ENCODE data around the gene PLP2. TPM values are rescaled to one million over a fixed set of nuclear protein-coding genes. Genes with fewer than 3 reads are reported as not detected.

The PLP2 gene
- total RNA-seq, 2 donors from 2014 or later = 228 to 233 TPM

- Mint-ChIP-seq H3K9me3 (no peaks in the 10 kb centered on the region), H3K36me3 (ENCODE audit: low read depth) (peaks cover 46% of the 10 kb centered on the region), H3K27ac (no peak overlapping the region), H3K4me1 (peaks cover 4% of the 10 kb centered on the region), H3K27me3 (no peaks in the 10 kb centered on the region), H3K4me3 (peak overlapping the region; percentile 92)
- no peak for ATAC-seq (replicated peaks)
Measured at GRCh38 chrX:49187526-49187925, 15.8 kb downstream of the PLP2 start.

DNA sequence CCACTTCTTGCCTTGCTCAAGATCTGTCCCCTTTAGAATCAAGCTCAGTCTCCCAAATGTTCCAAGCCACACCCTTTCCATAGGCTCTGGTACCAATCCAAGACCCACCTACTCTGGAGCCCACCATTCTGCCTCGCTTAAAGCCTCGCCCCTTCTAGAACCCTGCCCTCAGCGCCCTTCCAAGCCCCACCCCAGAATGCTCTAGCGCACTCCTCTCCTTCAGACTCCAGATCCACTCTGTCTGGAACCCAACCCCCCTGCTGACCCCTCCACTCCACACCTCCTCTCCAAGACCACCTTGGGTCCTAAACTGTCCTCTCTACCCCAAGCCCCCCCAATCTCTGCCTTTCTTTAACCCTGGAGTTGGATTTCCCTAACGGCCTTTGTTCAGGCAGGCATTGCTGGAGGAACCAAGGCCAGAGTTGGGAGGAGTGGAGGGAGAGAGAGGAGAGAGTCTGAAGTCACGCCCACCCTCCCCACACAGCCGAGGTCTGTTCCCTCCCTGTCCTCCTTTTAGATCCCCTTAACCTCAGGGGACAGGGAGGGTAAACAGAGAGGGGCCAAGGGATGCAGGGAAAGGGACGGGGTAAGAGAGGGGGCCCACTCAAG, 16.9 kb downstream of the PLP2 start:
- H3K4me1 Mint-ChIP-seq = peaks cover 9% of the 10 kb centered on the region
- no peak overlapping the region for H3K4me3 Mint-ChIP-seq
- H3K9me3 Mint-ChIP-seq = no peaks in the 10 kb centered on the region
- no peaks in the 10 kb centered on the region for H3K27me3 Mint-ChIP-seq
- peak overlapping the region; percentile 50 for H3K27ac Mint-ChIP-seq
- H3K36me3 Mint-ChIP-seq (ENCODE audit: low read depth) = peaks cover 46% of the 10 kb centered on the region
- no peak for ATAC-seq (replicated peaks)

DNA sequence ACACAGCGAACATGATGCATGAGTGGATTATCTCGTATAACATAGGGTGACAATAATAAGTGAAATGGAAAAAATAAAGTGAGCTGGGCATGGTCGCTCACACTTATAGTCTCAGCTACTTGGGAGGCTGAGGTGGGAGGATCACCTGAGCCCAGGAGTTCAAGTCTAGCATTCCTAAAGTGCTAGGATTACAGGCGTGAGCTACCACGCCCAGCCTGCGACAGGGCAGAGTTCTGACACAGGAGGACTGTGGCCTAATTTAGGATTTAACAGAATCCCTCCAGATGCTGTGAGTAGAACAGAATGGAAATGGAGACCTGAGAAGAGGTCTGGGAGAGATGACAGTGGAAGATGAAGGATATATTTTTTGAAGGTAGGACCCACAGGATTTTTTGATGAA, 17.9 kb downstream of the PLP2 start:
- Mint-ChIP-seq H3K4me1 (peaks cover 15% of the 10 kb centered on the region), H3K36me3 (ENCODE audit: low read depth) (peaks cover 42% of the 10 kb centered on the region), H3K9me3 (no peaks in the 10 kb centered on the region), H3K27me3 (no peaks in the 10 kb centered on the region), H3K4me3 (peak overlapping the region; percentile 90), H3K27ac (peak overlapping the region; percentile 12)
- ATAC-seq (replicated peaks) = no peak

- Mint-ChIP-seq H3K36me3 (ENCODE audit: low read depth) (peaks cover 46% of the 10 kb centered on the region), H3K9me3 (no peaks in the 10 kb centered on the region), H3K27ac (peak overlapping the region; percentile 91), H3K4me3 (peak overlapping the region; percentile 90), H3K27me3 (no peaks in the 10 kb centered on the region), H3K4me1 (peaks cover 15% of the 10 kb centered on the region)
- peak; percentile 90 for ATAC-seq (replicated peaks)
Measured at GRCh38 chrX:49190821-49191573, 19.3 kb downstream of the PLP2 start.

- peaks cover 15% of the 10 kb centered on the region for H3K4me1 Mint-ChIP-seq
- no peak for ATAC-seq (replicated peaks)
Measured at GRCh38 chrX:49191574-49192011, 19.9 kb downstream of the PLP2 start.

GRCh38 chrX:49192722-49193328, 21.1 kb downstream of the PLP2 start:
- no peaks in the 10 kb centered on the region for H3K9me3 Mint-ChIP-seq
- no peaks in the 10 kb centered on the region for H3K27me3 Mint-ChIP-seq
- H3K27ac Mint-ChIP-seq = peak overlapping the region; percentile 73
- ATAC-seq (replicated peaks) = no peak
- H3K4me3 Mint-ChIP-seq = peak overlapping the region; percentile 90
- peaks cover 16% of the 10 kb centered on the region for H3K4me1 Mint-ChIP-seq
- H3K36me3 Mint-ChIP-seq (ENCODE audit: low read depth) = peaks cover 55% of the 10 kb centered on the region

More at GRCh38 chrX:49191574-49192011, 19.9 kb downstream of the PLP2 start:
- H3K36me3 Mint-ChIP-seq (ENCODE audit: low read depth) = peaks cover 51% of the 10 kb centered on the region
- H3K4me3 Mint-ChIP-seq = peak overlapping the region; percentile 90
- no peaks in the 10 kb centered on the region for H3K27me3 Mint-ChIP-seq
- no peaks in the 10 kb centered on the region for H3K9me3 Mint-ChIP-seq
- H3K27ac Mint-ChIP-seq = peak overlapping the region; percentile 91

DNA sequence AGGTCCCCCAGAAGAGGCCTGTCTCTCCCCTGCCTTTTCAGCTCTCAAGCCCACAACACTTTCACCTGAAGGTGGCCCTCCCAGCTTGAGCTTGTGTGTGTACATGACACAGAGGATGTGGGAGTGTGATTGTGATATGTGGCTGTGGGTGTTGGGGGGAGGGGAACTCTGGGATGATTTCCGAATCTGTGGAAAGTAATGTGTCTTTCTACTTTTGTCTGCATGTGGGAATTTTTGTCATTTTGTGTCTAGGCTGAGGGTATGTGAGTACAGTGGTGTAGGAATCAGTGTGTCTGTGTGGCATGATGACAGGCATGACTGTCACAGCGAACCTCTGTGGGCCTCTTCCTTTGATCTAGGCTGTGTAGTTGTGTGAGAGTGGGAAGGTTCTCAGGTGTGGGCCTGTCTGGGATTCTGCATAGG, 21.9 kb downstream of the PLP2 start:
- Mint-ChIP-seq H3K4me1 (peaks cover 24% of the 10 kb centered on the region), H3K4me3 (peak overlapping the region; percentile 90), H3K27me3 (no peaks in the 10 kb centered on the region), H3K36me3 (ENCODE audit: low read depth) (peaks cover 62% of the 10 kb centered on the region), H3K9me3 (no peaks in the 10 kb centered on the region), H3K27ac (peak overlapping the region; percentile 73)
- ATAC-seq (replicated peaks) = no peak

GRCh38 chrX:49197543-49198087, 25.9 kb downstream of the PLP2 start:
- ATAC-seq (replicated peaks) = no peak
- peaks cover 53% of the 10 kb centered on the region for H3K36me3 Mint-ChIP-seq (ENCODE audit: low read depth)
- no peaks in the 10 kb centered on the region for H3K27me3 Mint-ChIP-seq
- no peaks in the 10 kb centered on the region for H3K9me3 Mint-ChIP-seq
- peaks cover 21% of the 10 kb centered on the region for H3K4me1 Mint-ChIP-seq
- peak overlapping the region; percentile 69 for H3K27ac Mint-ChIP-seq
- H3K4me3 Mint-ChIP-seq = peak overlapping the region; percentile 74

- Mint-ChIP-seq H3K4me1 (peaks cover 13% of the 10 kb centered on the region), H3K9me3 (no peaks in the 10 kb centered on the region), H3K27me3 (no peaks in the 10 kb centered on the region), H3K27ac (peak overlapping the region; percentile 69), H3K4me3 (peak overlapping the region; percentile 74), H3K36me3 (ENCODE audit: low read depth) (peaks cover 42% of the 10 kb centered on the region)
- ATAC-seq (replicated peaks) = peak; percentile 48
Measured at GRCh38 chrX:49198540-49199314, 27.0 kb downstream of the PLP2 start.

GRCh38 chrX:49199315-49199595, 27.6 kb downstream of the PLP2 start:
- Mint-ChIP-seq H3K36me3 (ENCODE audit: low read depth) (peaks cover 37% of the 10 kb centered on the region), H3K27me3 (no peaks in the 10 kb centered on the region), H3K27ac (peak overlapping the region; percentile 69), H3K4me1 (peaks cover 9% of the 10 kb centered on the region), H3K4me3 (peak overlapping the region; percentile 74), H3K9me3 (no peaks in the 10 kb centered on the region)
- ATAC-seq (replicated peaks) = no peak

- Mint-ChIP-seq H3K27me3 (no peaks in the 10 kb centered on the region), H3K27ac (peak within 1 kb of the TSS; percentile 69), H3K4me1 (peaks cover 9% of the 10 kb centered on the region), H3K9me3 (no peaks in the 10 kb centered on the region), H3K4me3 (peak within 1 kb of the TSS; percentile 74), H3K36me3 (ENCODE audit: low read depth) (peaks cover 33% of the 10 kb centered on the region)
- peak; percentile 96 for ATAC-seq (replicated peaks)
Measured at GRCh38 chrX:49199906-49200771, 28.4 kb downstream of the PLP2 start, which contains the start of gene SYP. TSS of gene SYP (minus strand) at chrX:49200193. CDS start at chrX:49200186, 7 bp downstream.

DNA sequence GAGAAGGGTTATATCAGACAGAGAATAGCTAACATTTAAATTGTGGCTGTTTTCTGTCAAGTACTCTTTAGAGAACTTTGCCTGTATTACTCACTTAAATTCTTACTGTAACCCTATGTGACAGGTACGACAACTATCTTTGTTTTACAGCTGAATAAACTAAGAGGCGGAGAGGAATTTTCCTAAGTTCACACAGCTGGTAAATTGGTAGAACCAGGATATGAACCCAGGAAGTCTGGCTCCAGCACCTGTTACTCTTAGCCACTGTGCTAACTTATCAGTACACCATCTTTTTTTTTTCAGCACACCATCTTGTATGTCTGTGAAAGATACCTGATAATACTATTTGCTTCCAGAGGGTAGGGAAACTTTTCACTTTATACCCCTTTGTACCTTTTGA, 30.3 kb downstream of the PLP2 start:
- Mint-ChIP-seq H3K27ac (no peak overlapping the region), H3K36me3 (ENCODE audit: low read depth) (peaks cover 17% of the 10 kb centered on the region), H3K27me3 (no peaks in the 10 kb centered on the region), H3K4me3 (no peak overlapping the region), H3K9me3 (no peaks in the 10 kb centered on the region), H3K4me1 (peaks cover 9% of the 10 kb centered on the region)
- ATAC-seq (replicated peaks) = no peak

DNA sequence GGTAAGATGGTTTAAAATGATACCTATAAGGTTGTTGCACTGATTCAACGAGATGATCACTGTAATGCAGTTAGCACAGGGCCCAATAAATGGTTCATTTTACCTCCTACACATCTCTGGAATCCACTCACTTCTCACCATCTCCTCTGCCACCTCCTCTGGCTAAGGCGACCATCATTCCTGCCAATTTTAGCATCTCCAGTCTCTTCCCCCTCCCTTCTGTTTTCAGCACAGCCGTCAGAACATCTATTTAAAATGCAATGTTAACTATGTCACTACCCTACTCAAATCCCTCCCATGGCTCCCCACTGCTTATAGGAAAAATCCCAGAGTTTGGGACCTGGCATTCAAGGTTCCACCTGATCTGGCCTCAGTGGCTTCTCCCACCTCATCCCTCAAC, 31.8 kb downstream of the PLP2 start:
- Mint-ChIP-seq H3K27ac (peak overlapping the region; percentile 66), H3K27me3 (no peaks in the 10 kb centered on the region), H3K4me3 (no peak overlapping the region), H3K9me3 (no peaks in the 10 kb centered on the region), H3K4me1 (peaks cover under 1% of the 10 kb centered on the region), H3K36me3 (ENCODE audit: low read depth) (peaks cover 8% of the 10 kb centered on the region)
- no peak for ATAC-seq (replicated peaks)

Data from activated T-helper 17 cell treated with anti-CD3 and anti-CD28 coated beads, Interleukin-2, amount 50 U/mL, for 72 hours (primary cell).